GM12878 (cell line): ENCODE results near the gene SCAP. TPM values are rescaled to one million over a fixed set of nuclear protein-coding genes. Genes with fewer than 3 reads are reported as not detected.

Experiments
- ATAC-seq: fragments of 200-7000 bp; cut with Tn5 transposase; 3 replicates; pipeline ENCODE4 v1.9.1; 2020; ENCODE audit warnings: mild to moderate bottlenecking, moderate library complexity
- BruUV-seq: library from RNA; stranded (reverse); fragments of 400-500 nt; replicated peaks from 2 replicates; lab custom pipeline; 2021; lab: Mats Ljungman, UMichigan
- CTCF ChIA-PET: fragments of 300-600 bp; sonication (Branson Sonifier 250); formaldehyde crosslinking; extraction: SDS; loops from one replicate; lab custom pipeline; 2021; ENCODE audit warnings: inconsistent platforms; lab: Yijun Ruan, JAX
- POLR2A ChIA-PET: fragments of 350-600 bp; formaldehyde crosslinking; extraction: SDS; loops from one replicate; lab custom pipeline; 2021; ENCODE audit warnings: inconsistent platforms; lab: Charles Lee
- RAD21 ChIA-PET: fragments of 300-600 bp; sonication (Branson Sonifier 250); formaldehyde crosslinking; loops from one replicate; lab custom pipeline; 2023; ENCODE audit warnings: antibody characterized with exemption; ENCODE audit not compliant: unreplicated experiment; lab: Charles Lee
- SMC1A ChIA-PET: fragments of 300-600 bp; sonication (Branson Sonifier 250); formaldehyde crosslinking; loops from one replicate; lab custom pipeline; 2023; ENCODE audit not compliant: unreplicated experiment, uncharacterized antibody; lab: Charles Lee
- DNase-seq: peaks from one replicate; pipeline ENCODE4 v3.0.0-alpha.2; 2011; ENCODE audit warnings: low read depth, low spot score
- FAIRE-seq: peaks from 3 replicates; lab custom pipeline; 2011; peaks lifted over from hg19 to GRCh38; lab: Jason Lieb, UNC
- H2AFZ ChIP-seq: 2 replicates; pipeline ENCODE4 v1.6.0; 2011; ENCODE audit warnings: low read depth, low read length, control low read depth; ENCODE audit not compliant: control insufficient read depth
- H3K27ac ChIP-seq: 2 replicates; pipeline ENCODE4 v1.5.1; 2011; ENCODE audit warnings: control low read depth; ENCODE audit not compliant: control insufficient read depth, insufficient read depth
- H3K27me3 ChIP-seq, 2 experiments: replicated peaks in 1 of 2; 2 replicates each; pipeline versions ENCODE4 v1.6.0 to v1.6.1; 2011; ENCODE audit warnings: low read length in 1 of 2; ENCODE audit not compliant: control insufficient read depth in 2 of 2, insufficient read depth in 2 of 2
- H3K36me3 ChIP-seq, 2 experiments: 2 replicates each; pipeline ENCODE4 v1.5.1; 2011; ENCODE audit warnings: low read length in 1 of 2; ENCODE audit not compliant: control insufficient read depth in 2 of 2, insufficient read depth in 2 of 2
- H3K4me1 ChIP-seq: 2 replicates; pipeline ENCODE4 v1.6.1; 2011; ENCODE audit warnings: mild to moderate bottlenecking, low read length, moderate library complexity, mixed read lengths; ENCODE audit not compliant: control insufficient read depth, insufficient read depth
- H3K4me2 ChIP-seq: 2 replicates; pipeline ENCODE4 v1.6.0; 2011; ENCODE audit warnings: control low read depth; ENCODE audit not compliant: control insufficient read depth, insufficient read depth
- H3K4me3 ChIP-seq: fragments of 200-600 bp; sonication (generic); 2 replicates; pipeline ENCODE4 v1.5.1; 2016
- H3K79me2 ChIP-seq: 2 replicates; pipeline ENCODE4 v1.6.0; 2011; ENCODE audit warnings: low read length; ENCODE audit not compliant: control insufficient read depth, insufficient read depth
- H3K9ac ChIP-seq: 2 replicates; pipeline ENCODE4 v1.8.0; 2011; ENCODE audit warnings: low read length, control low read depth, mixed read lengths; ENCODE audit not compliant: control insufficient read depth, insufficient read depth
- H3K9me3 ChIP-seq: replicated peaks from 3 replicates; pipeline ENCODE4 v1.5.1; 2011; ENCODE audit warnings: mild to moderate bottlenecking, low read length; ENCODE audit not compliant: control insufficient read depth, insufficient read depth
- H4K20me1 ChIP-seq: 2 replicates; pipeline ENCODE4 v1.6.0; 2011; ENCODE audit not compliant: control insufficient read depth, insufficient read depth
- CHD1 ChIP-seq: IDR thresholded peaks from 2 replicates; pipeline ENCODE4 v1.6.1; 2012; ENCODE audit warnings: low read depth, low read length, improper control_type of control experiment
- HDAC2 ChIP-seq: fragments of 200-600 bp; sonication (generic); IDR thresholded peaks from 2 replicates; pipeline ENCODE4 v1.6.1; 2017
- KDM1A ChIP-seq: fragments of 200-600 bp; sonication (generic); IDR thresholded peaks from 2 replicates; pipeline ENCODE4 v1.6.1; 2016; ENCODE audit warnings: borderline replicate concordance
- PML ChIP-seq: IDR thresholded peaks from 2 replicates; pipeline ENCODE4 v1.6.1; 2012; ENCODE audit warnings: low read length, inconsistent platforms
- SMC3 ChIP-seq: IDR thresholded peaks from 2 replicates; pipeline ENCODE4 v1.6.1; 2011; ENCODE audit warnings: low read length, improper control_type of control experiment, borderline replicate concordance
- SP1 ChIP-seq: IDR thresholded peaks from one replicate; pipeline ENCODE4 v1.6.1; 2011; ENCODE audit warnings: low read depth, low read length
- SUPT20H ChIP-seq: IDR thresholded peaks from 2 replicates; pipeline ENCODE4 v1.6.1; 2011; ENCODE audit warnings: low read depth, mild to moderate bottlenecking, low read length, moderate library complexity, borderline replicate concordance; ENCODE audit not compliant: control insufficient read depth
- YY1 ChIP-seq: IDR thresholded peaks from 2 replicates; pipeline ENCODE4 v1.6.1; 2011; ENCODE audit warnings: low read depth, mild to moderate bottlenecking, low read length
- WGBS: methylation state at CpG from one replicate; pipeline ENCODE4 v1.1.6; 2016; ENCODE audit warnings: low lambda C conversion rate; ENCODE audit not compliant: insufficient replicate concordance, insufficient coverage; ENCODE audit errors: missing lambda C conversion rate; 5-methylcytosine and 5-hydroxymethylcytosine counted together
- in situ Hi-C: fragments of 300-500 bp; cut with MboI; formaldehyde crosslinking; loops from 9 replicates; pipeline ENCODE4 v1.14.3; 2018; ENCODE audit warnings: mixed read lengths
- intact Hi-C: fragments of 100-400 bp; cut with micrococcal nuclease; formaldehyde crosslinking; loops from one replicate; pipeline ENCODE4 v1.14.2; 2022; ENCODE audit not compliant: unreplicated experiment
- polyA plus RNA-seq, 11 experiments: library from polyadenylated mRNA; depleted of rRNA in 4 of 11; unstranded in 6 of 11; stranded (reverse) in 5 of 11; fragments of >200 nt; fragmentation: Nextera tagmentation in 4 of 11; fragmentation: Illumina TruSeq in 1 of 11; extraction: Ambion mirVana in 4 of 11; extraction: Trizol in 1 of 11; gene quantifications; 1 replicate in 1 of 11; 2 replicates in 10 of 11; pipeline versions ENCODE4 v1.2.1 to v1.2.3, GENCODE V29; 2011 to 2016; ENCODE audit warnings: inconsistent platforms in 2 of 11, missing spikeins in 2 of 11, low read depth in 1 of 11
- total RNA-seq, 4 experiments: library from RNA; depleted of rRNA in 3 of 4; stranded (reverse); fragments of >200 nt in 3 of 4; fragmentation: Illumina TruSeq in 1 of 4; extraction: Trizol in 1 of 4; gene quantifications; 2 replicates each; pipeline versions ENCODE4 v1.2.1 to v1.2.3, GENCODE V29; 2013 to 2021
- TF ChIP-seq, protein P1 (sequence below): fragments of 450-650 bp; IDR thresholded peaks from 2 replicates; pipeline ENCODE4 v1.6.1; 2017; ENCODE audit warnings: mild to moderate bottlenecking, moderate library complexity
- TF ChIP-seq, protein P2 (sequence below): fragments of 450-650 bp; formaldehyde crosslinking; IDR thresholded peaks from 2 replicates; pipeline ENCODE4 v1.4.0; 2022; ENCODE audit warnings: mild to moderate bottlenecking, moderate library complexity

SCAP gene
- total and polyA plus RNA-seq, 10 of the 15 experiments (the other 5 are each of a cell fraction or from before 2014, with no cell fraction given): 1.5 to 64.1 (median 27.9) TPM

DNA sequence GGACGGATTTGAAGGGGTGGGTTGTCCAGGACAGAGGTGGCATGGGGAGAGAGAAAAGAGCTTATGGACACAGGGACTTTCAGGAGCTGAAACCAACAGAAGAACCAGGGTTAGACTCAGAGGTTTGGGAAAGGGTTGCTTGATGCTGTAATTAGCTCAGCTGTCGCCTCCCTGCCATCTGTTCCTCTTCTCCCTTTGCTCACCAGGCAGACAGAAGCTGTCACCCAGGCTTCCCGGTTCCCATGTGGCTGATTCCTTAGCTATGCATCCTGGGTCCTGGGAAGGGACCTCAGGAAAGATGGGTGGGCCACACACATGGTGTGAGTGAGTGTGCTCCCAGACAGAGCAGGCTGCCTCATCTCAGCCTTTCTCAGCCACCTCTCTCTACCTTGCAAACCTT, 80.9 kb downstream of the SCAP start:
- peaks cover 12% of the 10 kb centered on the region for H3K79me2 ChIP-seq
- no peaks in the 10 kb centered on the region for H4K20me1 ChIP-seq
- TF ChIP-seq SMC3 (no peak), YY1 (no peak), HDAC2 (no peak), KDM1A (no peak), SUPT20H (no peak), PML (no peak), SP1 (no peak), CHD1 (no peak)
- TF ChIP-seq, protein P1, sequence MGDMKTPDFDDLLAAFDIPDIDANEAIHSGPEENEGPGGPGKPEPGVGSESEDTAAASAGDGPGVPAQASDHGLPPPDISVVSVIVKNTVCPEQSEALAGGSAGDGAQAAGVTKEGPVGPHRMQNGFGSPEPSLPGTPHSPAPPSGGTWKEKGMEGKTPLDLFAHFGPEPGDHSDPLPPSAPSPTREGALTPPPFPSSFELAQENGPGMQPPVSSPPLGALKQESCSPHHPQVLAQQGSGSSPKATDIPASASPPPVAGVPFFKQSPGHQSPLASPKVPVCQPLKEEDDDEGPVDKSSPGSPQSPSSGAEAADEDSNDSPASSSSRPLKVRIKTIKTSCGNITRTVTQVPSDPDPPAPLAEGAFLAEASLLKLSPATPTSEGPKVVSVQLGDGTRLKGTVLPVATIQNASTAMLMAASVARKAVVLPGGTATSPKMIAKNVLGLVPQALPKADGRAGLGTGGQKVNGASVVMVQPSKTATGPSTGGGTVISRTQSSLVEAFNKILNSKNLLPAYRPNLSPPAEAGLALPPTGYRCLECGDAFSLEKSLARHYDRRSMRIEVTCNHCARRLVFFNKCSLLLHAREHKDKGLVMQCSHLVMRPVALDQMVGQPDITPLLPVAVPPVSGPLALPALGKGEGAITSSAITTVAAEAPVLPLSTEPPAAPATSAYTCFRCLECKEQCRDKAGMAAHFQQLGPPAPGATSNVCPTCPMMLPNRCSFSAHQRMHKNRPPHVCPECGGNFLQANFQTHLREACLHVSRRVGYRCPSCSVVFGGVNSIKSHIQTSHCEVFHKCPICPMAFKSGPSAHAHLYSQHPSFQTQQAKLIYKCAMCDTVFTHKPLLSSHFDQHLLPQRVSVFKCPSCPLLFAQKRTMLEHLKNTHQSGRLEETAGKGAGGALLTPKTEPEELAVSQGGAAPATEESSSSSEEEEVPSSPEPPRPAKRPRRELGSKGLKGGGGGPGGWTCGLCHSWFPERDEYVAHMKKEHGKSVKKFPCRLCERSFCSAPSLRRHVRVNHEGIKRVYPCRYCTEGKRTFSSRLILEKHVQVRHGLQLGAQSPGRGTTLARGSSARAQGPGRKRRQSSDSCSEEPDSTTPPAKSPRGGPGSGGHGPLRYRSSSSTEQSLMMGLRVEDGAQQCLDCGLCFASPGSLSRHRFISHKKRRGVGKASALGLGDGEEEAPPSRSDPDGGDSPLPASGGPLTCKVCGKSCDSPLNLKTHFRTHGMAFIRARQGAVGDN: no peak
- TF ChIP-seq, protein P2, sequence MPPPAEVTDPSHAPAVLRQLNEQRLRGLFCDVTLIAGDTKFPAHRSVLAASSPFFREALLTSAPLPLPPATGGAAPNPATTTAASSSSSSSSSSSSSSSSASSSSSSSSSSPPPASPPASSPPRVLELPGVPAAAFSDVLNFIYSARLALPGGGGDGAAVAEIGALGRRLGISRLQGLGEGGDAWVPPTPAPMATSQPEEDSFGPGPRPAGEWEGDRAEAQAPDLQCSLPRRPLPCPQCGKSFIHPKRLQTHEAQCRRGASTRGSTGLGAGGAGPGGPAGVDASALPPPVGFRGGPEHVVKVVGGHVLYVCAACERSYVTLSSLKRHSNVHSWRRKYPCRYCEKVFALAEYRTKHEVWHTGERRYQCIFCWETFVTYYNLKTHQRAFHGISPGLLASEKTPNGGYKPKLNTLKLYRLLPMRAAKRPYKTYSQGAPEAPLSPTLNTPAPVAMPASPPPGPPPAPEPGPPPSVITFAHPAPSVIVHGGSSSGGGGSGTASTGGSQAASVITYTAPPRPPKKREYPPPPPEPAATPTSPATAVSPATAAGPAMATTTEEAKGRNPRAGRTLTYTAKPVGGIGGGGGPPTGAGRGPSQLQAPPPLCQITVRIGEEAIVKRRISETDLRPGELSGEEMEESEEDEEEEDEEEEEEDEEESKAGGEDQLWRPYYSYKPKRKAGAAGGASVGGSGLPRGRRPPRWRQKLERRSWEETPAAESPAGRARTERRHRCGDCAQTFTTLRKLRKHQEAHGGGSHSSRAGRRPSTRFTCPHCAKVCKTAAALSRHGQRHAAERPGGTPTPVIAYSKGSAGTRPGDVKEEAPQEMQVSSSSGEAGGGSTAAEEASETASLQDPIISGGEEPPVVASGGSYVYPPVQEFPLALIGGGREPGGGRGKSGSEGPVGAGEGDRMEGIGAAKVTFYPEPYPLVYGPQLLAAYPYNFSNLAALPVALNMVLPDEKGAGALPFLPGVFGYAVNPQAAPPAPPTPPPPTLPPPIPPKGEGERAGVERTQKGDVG (CRISPR knock-in tag): no peak
- DNase-seq (no peak), FAIRE-seq (no peak), ATAC-seq (no peak; the same call in 2 of the 3 replicates)
- H3K27ac ChIP-seq: no peak overlapping the region
- ChIA-PET POLR2A (no interaction called here), RAD21 (no interaction called here), SMC1A (no interaction called here), CTCF (interaction anchor here (1.1 kb wide), 1 partner anchor 230 kb away, joined by 3 read pairs; no protein-coding TSS in a partner anchor)
- H3K9me3 ChIP-seq: no peaks in the 10 kb centered on the region
- peaks cover 0 to 6% of the 10 kb centered on the region in 2 experiments; a peak in 2 of 4 replicates for H3K36me3 ChIP-seq
- WGBS: 87% methylated on average over 3 of the region's 3 CpGs
- no peak overlapping the region for H3K4me2 ChIP-seq
- H3K4me1 ChIP-seq: no peaks in the 10 kb centered on the region
- no peak overlapping the region for H3K9ac ChIP-seq
- intact Hi-C loops: no loop called here
- in situ Hi-C loops: no loop called here
- no peak overlapping the region for H2AFZ ChIP-seq
- no peaks in the 10 kb centered on the region for H3K27me3 ChIP-seq
- H3K4me3 ChIP-seq: no peak overlapping the region
- BruUV-seq: no TSS peak
